HG02571 (cell line): ENCODE data around the gene ANXA7.
"Not testable (repeated sequence)": the region's sequence is repeated elsewhere in the genome, so short reads cannot be mapped to it uniquely, and the experiment has no call there.

ENCODE experiments used
- ATAC-seq: cut with Tn5 transposase; IDR thresholded peaks from one replicate; pipeline ENCODE4 v1.9.1; 2021; ENCODE audit warnings: mild to moderate bottlenecking, moderate library complexity; ENCODE audit not compliant: unreplicated experiment

The ANXA7 gene

DNA sequence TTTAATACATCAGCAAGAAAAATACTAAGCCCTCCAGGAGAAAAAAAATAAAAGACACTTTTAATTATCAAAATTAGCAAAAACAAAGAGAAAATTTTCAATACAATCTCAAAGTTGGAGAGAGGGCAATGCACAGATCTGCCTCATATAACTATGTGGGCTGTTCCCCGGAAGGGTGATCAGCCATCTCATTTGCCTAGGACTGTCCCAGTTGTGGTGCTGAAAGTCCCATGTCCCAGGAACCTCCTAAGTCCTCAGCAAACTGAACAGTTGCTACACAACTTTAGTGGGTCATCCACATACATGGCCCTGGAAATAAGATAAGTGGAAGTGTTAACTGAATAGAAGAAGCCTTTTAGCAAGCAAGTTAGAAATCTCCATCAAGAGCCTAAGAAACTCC is 69.6 kb downstream of the ANXA7 start:
- no peak for ATAC-seq

DNA sequence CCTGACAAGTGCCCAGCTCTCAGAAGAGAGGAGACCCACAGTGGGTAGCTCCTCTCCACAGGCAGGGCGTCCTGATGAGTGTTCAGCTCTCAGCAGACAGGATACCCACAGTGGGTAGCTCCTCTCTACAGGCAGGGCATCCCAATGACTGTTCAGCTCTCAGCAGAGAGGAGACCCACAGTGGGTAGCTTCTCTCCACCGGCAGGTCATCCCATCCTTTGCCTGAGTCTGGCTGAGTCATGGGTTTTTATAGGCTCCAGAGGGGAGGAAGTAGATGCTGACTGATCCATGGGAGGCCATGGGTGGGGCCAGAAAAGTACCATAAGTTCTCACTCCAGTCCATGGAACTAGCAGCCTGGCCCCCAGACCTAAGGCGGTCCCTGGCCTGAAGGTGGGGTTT is 73.7 kb downstream of the ANXA7 start:
- no peak for ATAC-seq

DNA sequence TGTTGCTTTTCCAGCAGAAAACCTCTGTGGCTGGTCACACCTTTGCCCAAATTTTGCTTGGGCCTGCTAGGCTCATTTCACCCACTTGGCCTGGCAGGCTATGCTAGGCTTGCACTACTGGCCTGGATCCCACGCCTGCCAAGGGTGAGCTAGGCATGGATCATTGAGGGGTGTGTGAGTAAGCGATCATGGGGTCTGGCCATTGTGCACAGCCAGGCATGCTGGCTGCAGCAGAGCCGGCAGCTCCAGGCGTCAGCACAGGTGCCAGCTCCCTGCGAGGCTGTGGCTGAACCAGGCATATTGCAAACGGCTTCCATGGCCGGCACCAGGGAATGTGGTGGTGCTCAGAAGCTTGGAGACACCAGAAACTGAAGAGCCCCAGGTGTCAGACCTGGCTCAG is 74.4 kb downstream of the ANXA7 start:
- ATAC-seq = no peak

DNA sequence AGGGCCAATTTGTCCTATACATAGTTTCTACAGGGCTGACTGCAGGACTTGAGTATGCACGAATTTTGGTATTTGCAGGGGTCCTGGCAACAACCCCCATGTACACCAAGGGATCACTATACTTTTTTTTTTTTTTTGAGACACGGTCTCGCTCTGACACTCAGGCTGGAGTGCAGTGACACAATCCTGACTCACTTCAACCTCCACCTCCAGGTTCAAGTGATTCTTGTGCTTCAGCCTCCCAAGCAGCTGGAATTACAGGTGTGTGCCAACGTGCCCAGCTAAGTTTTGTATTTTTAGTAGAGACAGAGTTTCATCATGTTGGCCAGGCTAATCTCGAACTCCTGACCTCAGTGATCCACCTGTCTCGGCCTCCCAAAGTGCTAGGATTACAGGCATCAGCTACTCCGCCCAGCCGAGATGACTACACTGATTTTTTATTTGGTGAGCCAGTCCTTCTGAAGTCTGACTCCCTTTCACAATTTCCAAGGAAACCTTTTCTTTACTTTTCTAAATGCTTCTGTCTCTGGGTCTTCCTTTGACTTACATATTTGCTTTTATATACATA is 75.0 kb downstream of the ANXA7 start:
- ATAC-seq = no peak

DNA sequence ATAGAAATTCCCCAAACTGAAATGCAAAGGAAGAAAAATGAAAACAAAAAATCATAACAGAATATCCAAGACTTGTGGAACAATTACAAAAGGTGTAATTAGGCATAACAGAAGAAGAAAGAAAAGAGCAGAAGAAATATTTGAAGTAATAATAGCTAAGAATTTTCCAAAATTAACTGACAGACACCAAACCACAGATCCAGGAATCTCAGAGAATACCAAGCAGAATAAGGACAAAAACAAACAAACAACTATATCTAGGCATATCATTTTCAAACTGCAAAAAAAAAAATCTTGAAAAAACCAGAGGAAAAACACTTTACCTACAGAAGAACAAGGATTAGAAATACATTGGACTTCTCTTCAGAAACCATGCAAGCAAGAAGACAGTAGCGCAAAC is 80.7 kb downstream of the ANXA7 start:
- ATAC-seq = no peak

DNA sequence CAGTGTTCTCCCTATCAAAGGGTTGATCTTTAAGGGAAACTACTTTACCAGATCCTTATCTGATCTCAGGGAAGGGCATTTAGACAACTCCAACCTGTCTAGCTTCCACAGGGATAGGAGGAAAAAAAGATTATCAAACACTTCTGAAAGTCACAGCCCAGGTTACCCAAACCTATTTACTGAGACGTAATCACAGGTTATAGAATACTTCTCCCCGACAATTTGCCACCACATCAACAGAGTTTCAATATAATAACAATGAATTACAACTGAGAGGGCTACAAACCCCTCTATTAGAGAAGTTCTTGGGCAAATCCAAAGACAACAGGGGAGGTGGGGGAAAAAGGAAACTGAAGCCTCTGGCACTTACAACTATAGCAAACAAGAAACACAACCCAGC is 81.5 kb downstream of the ANXA7 start:
- no peak for ATAC-seq

DNA sequence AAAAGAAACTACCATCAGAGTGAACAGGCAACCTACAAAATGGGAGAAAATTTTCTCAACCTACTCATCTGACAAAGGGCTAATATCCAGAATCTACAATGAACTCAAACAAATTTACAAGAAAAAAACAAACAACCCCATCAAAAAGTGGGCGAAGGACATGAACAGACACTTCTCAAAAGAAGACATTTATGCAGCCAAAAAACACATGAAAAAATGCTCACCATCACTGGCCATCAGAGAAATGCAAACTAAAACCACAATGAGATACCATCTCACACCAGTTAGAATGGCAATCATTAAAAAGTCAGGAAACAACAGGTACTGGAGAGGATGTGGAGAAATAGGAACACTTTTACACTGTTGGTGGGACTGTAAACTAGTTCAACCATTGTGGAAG is 85.3 kb downstream of the ANXA7 start:
- ATAC-seq = not testable (repeated sequence)

DNA sequence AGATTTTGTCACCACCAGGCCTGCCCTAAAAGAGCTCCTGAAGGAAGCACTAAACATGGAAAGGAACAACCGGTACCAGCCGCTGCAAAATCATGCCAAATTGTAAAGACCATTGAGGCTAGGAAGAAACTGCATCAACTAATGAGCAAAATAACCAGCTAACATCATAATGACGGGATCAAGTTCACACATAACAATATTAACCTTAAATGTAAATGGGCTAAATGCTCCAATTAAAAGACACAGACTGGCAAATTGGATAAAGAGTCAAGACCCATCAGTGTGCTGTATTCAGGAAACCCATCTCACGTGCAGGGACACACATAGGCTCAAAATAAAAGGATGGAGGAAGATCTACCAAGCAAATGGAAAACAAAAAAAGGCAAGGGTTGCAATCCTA is 88.6 kb downstream of the ANXA7 start:
- ATAC-seq = not testable (repeated sequence)
